ENCODE data around the gene GLTP. TPM values are rescaled to one million over a fixed set of nuclear protein-coding genes. Genes with fewer than 3 reads are reported as not detected.
A peak's percentile ranks its signal among the peaks of the same experiment; 100 is the strongest.

GLTP gene
- total and polyA plus RNA-seq, 2 of the 13 experiments (the other 11 are each of a cell fraction or from before 2014, with no cell fraction given), result 10.7 to 12.9 TPM

DNA sequence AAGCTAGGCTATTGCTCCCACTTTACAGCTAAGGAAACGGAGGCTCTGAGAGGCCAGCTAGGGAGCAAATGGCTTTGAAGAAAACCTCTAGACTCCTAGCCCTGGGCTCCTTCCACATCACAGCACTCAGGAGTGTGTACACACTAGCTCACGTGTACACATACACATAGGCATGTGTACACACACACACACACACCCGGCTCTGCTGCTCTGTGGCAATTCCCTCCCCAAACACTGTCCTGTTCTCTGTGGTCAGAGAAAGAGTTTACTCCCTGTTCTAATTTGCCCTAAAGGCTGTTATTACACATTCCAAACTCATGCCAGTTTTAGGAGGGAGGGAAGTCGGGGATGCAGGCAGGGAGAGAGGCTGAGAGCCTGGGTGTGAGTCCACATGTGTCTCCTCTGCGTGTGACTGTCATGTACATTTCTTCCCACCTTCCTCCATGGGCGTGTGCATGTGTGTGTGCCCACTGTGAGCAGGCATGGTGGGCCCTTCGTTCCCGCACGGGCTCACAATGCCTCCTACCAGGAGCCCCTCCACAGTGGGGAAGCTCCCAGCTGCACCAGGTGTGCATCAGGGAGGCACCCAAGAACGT, 61.3 kb downstream of the GLTP start:
- Histone ChIP-seq H3K27me3 (ENCODE audit: control insufficient read depth in 1 of 2, insufficient read depth in 2 of 2, low read length in 2 of 2) (no peaks in the 10 kb centered on the region), H3K4me3 (replicated peaks in 1 of 3; ENCODE audit: insufficient read depth in 1 of 3, low read depth in 2 of 3, low read length in 3 of 3) (no peak overlapping the region), H3K9ac (ENCODE audit: insufficient read depth, low read depth, low read length) (no peak overlapping the region), H2AFZ (ENCODE audit: low read length) (no peak overlapping the region), H3K4me2 (ENCODE audit: low read depth, low read length) (no peak overlapping the region), H3K79me2 (ENCODE audit: insufficient read depth, low read length) (no peaks in the 10 kb centered on the region), H4K20me1 (ENCODE audit: insufficient read depth, low read length) (no peaks in the 10 kb centered on the region), H3K4me1 (ENCODE audit: insufficient read depth, low read length) (peaks cover 71% of the 10 kb centered on the region), H3K36me3 (replicated peaks in 1 of 2; ENCODE audit: control insufficient read depth in 1 of 2, insufficient read depth in 2 of 2, low read length in 2 of 2) (no peaks in the 10 kb centered on the region), H3K9me3 (ENCODE audit: low read length) (no peaks in the 10 kb centered on the region), H3K27ac (ENCODE audit: extremely low read length, insufficient read depth, low read length) (no peak overlapping the region)
- 32% methylated on average over 6 of the region's 10 CpGs for WGBS (ENCODE audit: low lambda C conversion rate)
- ChIA-PET POLR2A (no interaction called here), CTCF (ENCODE audit: low intra/inter-chr PET ratio, low total read pairs) (no interaction called here)
- no TSS peak for BruUV-seq (replicated peaks)
- TF ChIP-seq FOXA3 (CRISPR knock-in tag; IDR thresholded peaks at IDR 0.05), result peak; percentile 30; the same call in 1 of the 2 replicates
- no peak for TF ChIP-seq FOXP1 (IDR thresholded peaks at IDR 0.05)
- peak; percentile 8; the same call in 1 of the 2 replicates for TF ChIP-seq FOXP1 (CRISPR knock-in tag; IDR thresholded peaks at IDR 0.05)
- no peak for TF ChIP-seq SIN3B (IDR thresholded peaks at IDR 0.05; ENCODE audit: low read length)
- TF ChIP-seq XBP1 (CRISPR knock-in tag; IDR thresholded peaks at IDR 0.05), result no peak
- TF ChIP-seq ZNF629 (CRISPR knock-in tag; conservative IDR thresholded peaks at IDR 0.05), result peak; percentile 53; the same call in 1 of the 2 replicates
- peak; percentile 41; the same call in 1 of the 2 replicates for TF ChIP-seq MNT (IDR thresholded peaks at IDR 0.05)
- peak; percentile 85 for TF ChIP-seq ZBTB43 (CRISPR knock-in tag; conservative IDR thresholded peaks at IDR 0.05)
- TF ChIP-seq JDP2 (CRISPR knock-in tag; IDR thresholded peaks at IDR 0.05; ENCODE audit: borderline replicate concordance), result no peak
- no peak for TF ChIP-seq FOXA1 (IDR thresholded peaks at IDR 0.05)
- TF ChIP-seq FOXA1 (CRISPR knock-in tag; IDR thresholded peaks at IDR 0.05), result peak; percentile 82
- TF ChIP-seq ZNF878 (CRISPR knock-in tag; IDR thresholded peaks at IDR 0.05), result no peak
- TF ChIP-seq MXI1 (IDR thresholded peaks at IDR 0.05; ENCODE audit: borderline replicate concordance, low read depth, low read length), result 0 out of 3 replicates have a peak, but pooled peaks have one; percentile 11
- TF ChIP-seq, protein P1, sequence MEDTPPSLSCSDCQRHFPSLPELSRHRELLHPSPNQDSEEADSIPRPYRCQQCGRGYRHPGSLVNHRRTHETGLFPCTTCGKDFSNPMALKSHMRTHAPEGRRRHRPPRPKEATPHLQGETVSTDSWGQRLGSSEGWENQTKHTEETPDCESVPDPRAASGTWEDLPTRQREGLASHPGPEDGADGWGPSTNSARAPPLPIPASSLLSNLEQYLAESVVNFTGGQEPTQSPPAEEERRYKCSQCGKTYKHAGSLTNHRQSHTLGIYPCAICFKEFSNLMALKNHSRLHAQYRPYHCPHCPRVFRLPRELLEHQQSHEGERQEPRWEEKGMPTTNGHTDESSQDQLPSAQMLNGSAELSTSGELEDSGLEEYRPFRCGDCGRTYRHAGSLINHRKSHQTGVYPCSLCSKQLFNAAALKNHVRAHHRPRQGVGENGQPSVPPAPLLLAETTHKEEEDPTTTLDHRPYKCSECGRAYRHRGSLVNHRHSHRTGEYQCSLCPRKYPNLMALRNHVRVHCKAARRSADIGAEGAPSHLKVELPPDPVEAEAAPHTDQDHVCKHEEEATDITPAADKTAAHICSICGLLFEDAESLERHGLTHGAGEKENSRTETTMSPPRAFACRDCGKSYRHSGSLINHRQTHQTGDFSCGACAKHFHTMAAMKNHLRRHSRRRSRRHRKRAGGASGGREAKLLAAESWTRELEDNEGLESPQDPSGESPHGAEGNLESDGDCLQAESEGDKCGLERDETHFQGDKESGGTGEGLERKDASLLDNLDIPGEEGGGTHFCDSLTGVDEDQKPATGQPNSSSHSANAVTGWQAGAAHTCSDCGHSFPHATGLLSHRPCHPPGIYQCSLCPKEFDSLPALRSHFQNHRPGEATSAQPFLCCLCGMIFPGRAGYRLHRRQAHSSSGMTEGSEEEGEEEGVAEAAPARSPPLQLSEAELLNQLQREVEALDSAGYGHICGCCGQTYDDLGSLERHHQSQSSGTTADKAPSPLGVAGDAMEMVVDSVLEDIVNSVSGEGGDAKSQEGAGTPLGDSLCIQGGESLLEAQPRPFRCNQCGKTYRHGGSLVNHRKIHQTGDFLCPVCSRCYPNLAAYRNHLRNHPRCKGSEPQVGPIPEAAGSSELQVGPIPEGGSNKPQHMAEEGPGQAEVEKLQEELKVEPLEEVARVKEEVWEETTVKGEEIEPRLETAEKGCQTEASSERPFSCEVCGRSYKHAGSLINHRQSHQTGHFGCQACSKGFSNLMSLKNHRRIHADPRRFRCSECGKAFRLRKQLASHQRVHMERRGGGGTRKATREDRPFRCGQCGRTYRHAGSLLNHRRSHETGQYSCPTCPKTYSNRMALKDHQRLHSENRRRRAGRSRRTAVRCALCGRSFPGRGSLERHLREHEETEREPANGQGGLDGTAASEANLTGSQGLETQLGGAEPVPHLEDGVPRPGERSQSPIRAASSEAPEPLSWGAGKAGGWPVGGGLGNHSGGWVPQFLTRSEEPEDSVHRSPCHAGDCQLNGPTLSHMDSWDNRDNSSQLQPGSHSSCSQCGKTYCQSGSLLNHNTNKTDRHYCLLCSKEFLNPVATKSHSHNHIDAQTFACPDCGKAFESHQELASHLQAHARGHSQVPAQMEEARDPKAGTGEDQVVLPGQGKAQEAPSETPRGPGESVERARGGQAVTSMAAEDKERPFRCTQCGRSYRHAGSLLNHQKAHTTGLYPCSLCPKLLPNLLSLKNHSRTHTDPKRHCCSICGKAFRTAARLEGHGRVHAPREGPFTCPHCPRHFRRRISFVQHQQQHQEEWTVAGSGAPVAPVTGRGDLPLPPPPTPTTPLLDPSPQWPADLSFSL (CRISPR knock-in tag; IDR thresholded peaks at IDR 0.05), result 0 out of 2 replicates have a peak, but pooled peaks have one; percentile 2
- TF ChIP-seq BHLHE40 (IDR thresholded peaks at IDR 0.05; ENCODE audit: low read length), result peak; percentile 64; the same call in 1 of the 2 replicates
- TF ChIP-seq TEAD3 (CRISPR knock-in tag; optimal IDR thresholded peaks at IDR 0.05; ENCODE audit: borderline replicate concordance), result peak; percentile 20
- TF ChIP-seq, protein P2, sequence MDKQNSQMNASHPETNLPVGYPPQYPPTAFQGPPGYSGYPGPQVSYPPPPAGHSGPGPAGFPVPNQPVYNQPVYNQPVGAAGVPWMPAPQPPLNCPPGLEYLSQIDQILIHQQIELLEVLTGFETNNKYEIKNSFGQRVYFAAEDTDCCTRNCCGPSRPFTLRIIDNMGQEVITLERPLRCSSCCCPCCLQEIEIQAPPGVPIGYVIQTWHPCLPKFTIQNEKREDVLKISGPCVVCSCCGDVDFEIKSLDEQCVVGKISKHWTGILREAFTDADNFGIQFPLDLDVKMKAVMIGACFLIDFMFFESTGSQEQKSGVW (CRISPR knock-in tag; IDR thresholded peaks at IDR 0.05; ENCODE audit: borderline replicate concordance), result no peak
- DNase-seq (ENCODE audit: low spot score), result peak; percentile 37
- FAIRE-seq, result no peak
- in situ Hi-C loops (cut with HindIII; ENCODE audit: extremely low pct_ligation_motif_present, low pct_unique_long_range_greater_than_20kb), result no loop called here
- intact Hi-C loops (cut with micrococcal nuclease; ENCODE audit: unreplicated experiment), result no loop called here
- ATAC-seq, result no peak
